ENCODE results near the gene S100A7. TPM values are rescaled to one million over a fixed set of nuclear protein-coding genes. Genes with fewer than 3 reads are reported as not detected.
"Not testable (repeated sequence)": the region's sequence is repeated elsewhere in the genome, so short reads cannot be mapped to it uniquely, and the experiment has no call there.

S100A7 gene
- total RNA-seq, 2 donors from 2014 or later = not detected

DNA sequence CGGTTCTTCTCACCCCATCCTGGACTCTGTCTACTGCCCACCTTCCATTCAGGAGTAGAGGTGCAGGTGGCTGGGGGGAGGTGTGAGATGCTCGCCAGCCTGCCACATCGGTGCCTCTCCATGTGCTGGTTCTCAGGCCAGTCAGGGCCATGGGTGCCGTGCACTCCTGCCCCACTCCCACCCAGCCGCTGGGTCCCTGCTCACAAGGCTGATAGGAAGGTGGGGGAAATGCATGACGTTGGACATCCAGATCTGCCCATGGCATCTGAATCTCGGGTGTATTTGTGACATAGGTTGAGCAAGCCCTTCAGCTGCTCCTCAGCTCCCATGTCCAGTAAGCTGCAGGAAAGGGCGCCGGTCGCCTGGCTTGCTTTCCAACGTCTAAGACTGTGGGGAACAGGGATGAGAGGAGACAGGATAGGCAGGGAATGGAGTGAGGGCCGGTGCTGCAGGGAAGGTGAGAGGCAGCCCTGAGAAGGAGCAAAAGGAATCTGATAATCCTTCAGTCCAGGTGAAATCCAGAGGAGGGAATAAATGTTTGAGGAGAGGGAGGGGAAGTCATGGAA is 32.3 kb downstream of the S100A7 start:
- no peak overlapping the region for H3K27ac ChIP-seq
- H3K9ac ChIP-seq (ENCODE audit: low read depth in 2 of 2, low read length in 2 of 2) = no peak overlapping the region
- H3K9me3 ChIP-seq = no peaks in the 10 kb centered on the region
- DNase-seq = no peak
- no peaks in the 10 kb centered on the region for H3K4me1 ChIP-seq
- TF ChIP-seq, protein P1, sequence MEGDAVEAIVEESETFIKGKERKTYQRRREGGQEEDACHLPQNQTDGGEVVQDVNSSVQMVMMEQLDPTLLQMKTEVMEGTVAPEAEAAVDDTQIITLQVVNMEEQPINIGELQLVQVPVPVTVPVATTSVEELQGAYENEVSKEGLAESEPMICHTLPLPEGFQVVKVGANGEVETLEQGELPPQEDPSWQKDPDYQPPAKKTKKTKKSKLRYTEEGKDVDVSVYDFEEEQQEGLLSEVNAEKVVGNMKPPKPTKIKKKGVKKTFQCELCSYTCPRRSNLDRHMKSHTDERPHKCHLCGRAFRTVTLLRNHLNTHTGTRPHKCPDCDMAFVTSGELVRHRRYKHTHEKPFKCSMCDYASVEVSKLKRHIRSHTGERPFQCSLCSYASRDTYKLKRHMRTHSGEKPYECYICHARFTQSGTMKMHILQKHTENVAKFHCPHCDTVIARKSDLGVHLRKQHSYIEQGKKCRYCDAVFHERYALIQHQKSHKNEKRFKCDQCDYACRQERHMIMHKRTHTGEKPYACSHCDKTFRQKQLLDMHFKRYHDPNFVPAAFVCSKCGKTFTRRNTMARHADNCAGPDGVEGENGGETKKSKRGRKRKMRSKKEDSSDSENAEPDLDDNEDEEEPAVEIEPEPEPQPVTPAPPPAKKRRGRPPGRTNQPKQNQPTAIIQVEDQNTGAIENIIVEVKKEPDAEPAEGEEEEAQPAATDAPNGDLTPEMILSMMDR (IDR thresholded peaks at IDR 0.05) = no peak
- H3K36me3 ChIP-seq = no peaks in the 10 kb centered on the region
- peaks cover 4% of the 10 kb centered on the region for H3K27me3 ChIP-seq
- intact Hi-C loops (cut with DNase I) = no loop called here
- H3K4me3 ChIP-seq = no peak overlapping the region

DNA sequence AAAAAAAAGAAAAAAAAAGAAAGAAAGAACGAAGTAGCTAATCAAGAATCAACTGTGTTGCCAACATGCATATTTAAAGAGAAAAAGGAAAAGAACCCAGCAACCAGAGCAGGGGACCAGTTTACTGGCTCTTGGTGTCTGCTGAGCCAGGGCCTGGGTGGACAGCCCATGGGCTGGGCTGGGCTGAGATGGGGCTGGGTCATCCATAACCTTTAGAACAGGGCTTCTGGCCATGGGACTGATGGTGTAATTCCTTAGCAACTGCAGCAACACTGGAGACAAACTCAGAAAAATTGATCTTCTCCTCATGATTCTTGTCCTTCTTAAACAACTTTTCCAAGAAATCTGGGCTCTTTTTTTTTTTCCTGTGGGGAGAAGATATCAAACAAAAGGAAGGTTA is 33.6 kb downstream of the S100A7 start:
- H3K27me3 ChIP-seq = peaks cover 4% of the 10 kb centered on the region
- intact Hi-C loops (cut with DNase I) = no loop called here

DNA sequence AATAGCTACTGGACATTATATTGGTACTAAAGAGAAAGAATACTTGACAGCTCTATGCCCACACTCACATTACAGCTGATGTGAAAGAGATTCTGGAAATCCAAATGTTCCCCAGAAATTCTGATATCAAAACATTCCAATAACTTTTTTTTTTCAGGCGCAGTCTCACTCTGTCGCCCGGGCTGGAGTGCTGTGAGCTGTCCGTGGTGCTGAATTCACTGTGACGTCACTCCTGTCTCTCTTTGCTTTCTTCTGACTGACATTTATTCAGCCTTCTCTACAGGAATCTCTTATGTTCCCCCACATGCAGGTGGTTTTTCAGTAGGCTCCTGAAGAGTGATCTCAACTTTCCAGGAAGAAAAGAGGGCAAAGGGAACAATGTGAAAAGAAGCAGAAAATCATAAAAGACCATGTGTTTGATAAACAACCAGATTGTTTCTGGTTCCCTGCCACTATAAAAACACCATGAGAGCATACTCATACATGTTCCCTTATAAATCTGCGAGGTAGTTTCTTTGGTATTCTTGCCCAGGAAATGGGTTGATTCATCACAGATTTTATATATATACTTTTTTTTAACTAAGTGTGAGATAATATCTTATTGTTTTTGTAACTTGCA is 37.9 kb downstream of the S100A7 start:
- Histone ChIP-seq H3K36me3 (no peaks in the 10 kb centered on the region), H3K9ac (ENCODE audit: low read depth in 2 of 2, low read length in 2 of 2) (no peak overlapping the region), H3K27ac (no peak overlapping the region), H3K4me3 (no peak overlapping the region), H3K9me3 (no peaks in the 10 kb centered on the region), H3K4me1 (no peaks in the 10 kb centered on the region), H3K27me3 (peaks cover 4% of the 10 kb centered on the region)
- TF ChIP-seq, protein P1 (IDR thresholded peaks at IDR 0.05) = no peak
- DNase-seq = peak; percentile 74
- intact Hi-C loops (cut with DNase I) = no loop called here

More for the DNA sequence above, 33.6 kb downstream of the S100A7 start:
- Histone ChIP-seq H3K36me3 (no peaks in the 10 kb centered on the region), H3K4me1 (no peaks in the 10 kb centered on the region), H3K9ac (ENCODE audit: low read depth in 2 of 2, low read length in 2 of 2) (no peak overlapping the region), H3K27ac (no peak overlapping the region), H3K9me3 (no peaks in the 10 kb centered on the region), H3K4me3 (no peak overlapping the region)
- DNase-seq = no peak
- TF ChIP-seq, protein P1 (IDR thresholded peaks at IDR 0.05) = no peak

DNA sequence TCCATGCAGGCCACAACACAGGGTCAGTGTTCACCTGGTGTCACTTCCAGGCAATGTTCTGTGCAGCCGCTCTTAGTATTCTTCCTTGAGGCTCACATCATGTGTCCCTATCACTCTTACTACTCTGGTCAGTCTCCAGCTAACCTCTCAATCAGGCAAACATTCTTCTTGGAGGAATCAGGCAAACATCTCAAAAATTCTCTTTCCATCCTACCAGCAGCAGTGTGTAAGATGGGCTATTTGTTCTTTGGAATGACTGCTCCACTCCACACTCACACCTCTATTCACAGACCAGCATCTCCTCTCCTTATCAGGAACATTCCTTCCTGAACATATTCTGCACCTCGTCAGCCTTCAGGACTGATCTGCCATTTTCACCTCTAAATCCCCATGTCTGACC is 40.1 kb downstream of the S100A7 start:
- no peak overlapping the region for H3K9ac ChIP-seq (ENCODE audit: low read depth in 2 of 2, low read length in 2 of 2)
- no peaks in the 10 kb centered on the region for H3K36me3 ChIP-seq

DNA sequence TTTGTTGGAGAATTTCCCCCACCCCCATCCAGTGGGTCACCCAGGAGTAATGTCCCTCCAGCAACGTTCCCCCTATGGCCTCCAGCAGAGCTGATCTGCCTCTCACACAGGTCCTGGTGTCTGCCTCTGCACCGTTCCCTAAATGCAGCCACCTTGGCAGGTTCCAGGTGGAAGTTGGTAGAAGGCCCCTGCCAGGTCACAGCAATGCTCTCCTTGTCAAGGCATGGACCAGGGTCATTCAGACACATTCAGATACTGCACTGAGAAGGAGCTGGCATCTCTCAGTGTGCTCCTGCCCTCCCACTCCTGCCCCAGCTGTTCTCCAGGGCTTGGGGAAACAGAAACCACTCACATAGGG is 41.0 kb downstream of the S100A7 start:
- H3K4me3 ChIP-seq; H3K36me3 ChIP-seq; H3K27ac ChIP-seq; H3K27me3 ChIP-seq; H3K9ac ChIP-seq (ENCODE audit: low read depth in 2 of 2, low read length in 2 of 2); DNase-seq; H3K9me3 ChIP-seq; intact Hi-C loops (cut with DNase I); H3K4me1 ChIP-seq: not testable (repeated sequence)

More for the DNA sequence above, 40.1 kb downstream of the S100A7 start:
- Histone ChIP-seq H3K9me3 (no peaks in the 10 kb centered on the region), H3K27me3 (peaks cover 4% of the 10 kb centered on the region), H3K4me3 (no peak overlapping the region), H3K4me1 (no peaks in the 10 kb centered on the region), H3K27ac (no peak overlapping the region)
- DNase-seq = no peak
- intact Hi-C loops (cut with DNase I) = no loop called here
- TF ChIP-seq, protein P1 (IDR thresholded peaks at IDR 0.05) = no peak

DNA sequence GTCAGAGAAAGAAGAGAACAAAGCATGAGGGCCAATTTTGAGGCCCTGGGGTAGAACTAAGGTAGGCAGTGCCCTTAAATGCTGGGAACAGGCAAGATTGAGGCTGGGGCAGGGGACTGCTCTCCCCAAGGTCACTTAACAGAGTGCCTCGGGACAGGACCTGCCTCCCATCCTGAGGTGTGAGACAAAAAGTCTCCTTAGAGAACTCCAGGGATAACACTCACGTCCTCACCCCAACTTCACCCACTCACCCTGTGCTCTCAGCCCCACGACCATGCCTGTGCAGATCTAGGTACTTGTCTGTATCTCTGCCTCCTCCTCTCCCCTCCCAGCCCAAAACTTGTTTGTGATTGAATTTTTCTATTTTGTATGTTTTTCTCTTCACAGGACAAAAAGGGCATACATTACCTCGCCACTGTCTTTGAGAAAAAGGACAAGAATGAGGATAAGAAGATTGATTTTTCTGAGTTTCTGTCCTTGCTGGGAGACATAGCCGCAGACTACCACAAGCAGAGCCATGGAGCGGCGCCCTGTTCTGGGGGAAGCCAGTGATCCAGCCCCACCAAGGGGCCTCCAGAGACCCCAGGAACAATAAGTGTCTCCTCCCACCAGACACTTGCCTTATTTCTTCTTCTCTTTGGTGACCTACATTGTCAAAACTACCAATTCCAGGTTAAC is 41.6 kb downstream of the S100A7 start:
- H3K27me3 ChIP-seq; H3K9me3 ChIP-seq; H3K36me3 ChIP-seq; DNase-seq; H3K27ac ChIP-seq; H3K9ac ChIP-seq (ENCODE audit: low read depth in 2 of 2, low read length in 2 of 2); intact Hi-C loops (cut with DNase I); H3K4me3 ChIP-seq; H3K4me1 ChIP-seq: not testable (repeated sequence)
